Stimulated activated CD8-positive, alpha-beta memory T cell treated with anti-CD3 and anti-CD28 coated beads, Interleukin-4, amount 100 ng/mL, for 4 hours (primary cell): Measurements from ENCODE around the gene NPLOC4.
"Not testable (repeated sequence)": the region's sequence is repeated elsewhere in the genome, so short reads cannot be mapped to it uniquely, and the experiment has no call there.

Experiments
- DNase-seq, 2 donors: peaks; one replicate each; pipeline ENCODE4 v3.0.0-alpha.2; 2020; ENCODE audit warnings: low read depth in 2 of 2, low spot score in 1 of 2

The NPLOC4 gene

GRCh38 chr17:81589612-81590011 is 47.3 kb downstream of the NPLOC4 start:
- no peak for DNase-seq

- DNase-seq = no peak
Observed at GRCh38 chr17:81586096-81586495, 50.8 kb downstream of the NPLOC4 start.

- not testable (repeated sequence) for DNase-seq
Observed at GRCh38 chr17:81584771-81585170, 52.1 kb downstream of the NPLOC4 start.

GRCh38 chr17:81583589-81584342 is 53.1 kb downstream of the NPLOC4 start:
- DNase-seq = no peak

- no peak for DNase-seq
Observed at GRCh38 chr17:81582749-81583148, 54.2 kb downstream of the NPLOC4 start.

- no peak for DNase-seq
Observed at GRCh38 chr17:81582341-81582740, 54.6 kb downstream of the NPLOC4 start.

GRCh38 chr17:81581758-81582157 is 55.2 kb downstream of the NPLOC4 start:
- DNase-seq = no peak

- no peak for DNase-seq
Observed at GRCh38 chr17:81580481-81580880, 56.4 kb downstream of the NPLOC4 start.

GRCh38 chr17:81579821-81580321 is 57.0 kb downstream of the NPLOC4 start:
- no peak for DNase-seq

- DNase-seq = no peak
Observed at GRCh38 chr17:81579298-81579697, 57.6 kb downstream of the NPLOC4 start.

- no peak for DNase-seq
Observed at GRCh38 chr17:81578561-81579225, 58.2 kb downstream of the NPLOC4 start.

- DNase-seq = no peak
Observed at GRCh38 chr17:81578038-81578441, 58.9 kb downstream of the NPLOC4 start.

GRCh38 chr17:81577278-81578000 is 59.5 kb downstream of the NPLOC4 start:
- DNase-seq = no peak

GRCh38 chr17:81576621-81577277 is 60.2 kb downstream of the NPLOC4 start:
- no peak for DNase-seq

GRCh38 chr17:81575836-81576235 is 61.1 kb downstream of the NPLOC4 start:
- no peak for DNase-seq

- DNase-seq = no peak
Observed at GRCh38 chr17:81574643-81574956, 62.3 kb downstream of the NPLOC4 start.

GRCh38 chr17:81573794-81574642 is 62.9 kb downstream of the NPLOC4 start:
- no peak for DNase-seq

- DNase-seq = no peak
Observed at GRCh38 chr17:81572563-81573168, 64.2 kb downstream of the NPLOC4 start.

GRCh38 chr17:81570964-81571363 is 65.9 kb downstream of the NPLOC4 start:
- DNase-seq = no peak

GRCh38 chr17:81569986-81570514 is 66.9 kb downstream of the NPLOC4 start:
- no peak for DNase-seq
